ENCODE data around the gene DPP6. TPM values are rescaled to one million over a fixed set of nuclear protein-coding genes. Genes with fewer than 3 reads are reported as not detected.

Gene DPP6
- total RNA-seq, 4 donors from 2014 or later, result 0.60 to 1.7 (median 1.6) TPM; not detected in 1

GRCh38 chr7:154651501-154651900 lies 599.3 kb downstream of the DPP6 start:
- Histone ChIP-seq H3K27me3 (no peaks in the 10 kb centered on the region), H3K27ac (no peak overlapping the region)

GRCh38 chr7:154652564-154652963 lies 600.4 kb downstream of the DPP6 start:
- no peaks in the 10 kb centered on the region for H3K36me3 ChIP-seq
- WGBS, 2 donors, result 79 to 88% methylated on average over 9 of the region's 9 CpGs
- no peak overlapping the region for H3K4me3 ChIP-seq
- no peak for TF ChIP-seq POLR2A (IDR thresholded peaks at IDR 0.05)
- no peak for TF ChIP-seq EP300 (IDR thresholded peaks at IDR 0.05)
- no peak for TF ChIP-seq CTCF (IDR thresholded peaks at IDR 0.05)
- peaks cover 0 to 28% (median 0%) of the 10 kb centered on the region in 4 donors for H3K9me3 ChIP-seq
- H3K4me1 ChIP-seq, result no peaks in the 10 kb centered on the region
- H3K27ac ChIP-seq, result no peak overlapping the region
- no peak for DNase-seq (ENCODE audit: low spot score in 2 of 2)
- no peaks in the 10 kb centered on the region for H3K27me3 ChIP-seq

More at GRCh38 chr7:154651501-154651900, 599.3 kb downstream of the DPP6 start:
- 85 to 90% methylated on average over 13 of the region's 13 CpGs for WGBS, 2 donors
- no peaks in the 10 kb centered on the region for H3K4me1 ChIP-seq
- H3K9me3 ChIP-seq, result peaks cover 0 to 31% (median 0%) of the 10 kb centered on the region in 4 donors
- H3K4me3 ChIP-seq, result no peak overlapping the region
- DNase-seq (ENCODE audit: low spot score in 2 of 2), result no peak
- TF ChIP-seq POLR2A (IDR thresholded peaks at IDR 0.05) (no peak), CTCF (IDR thresholded peaks at IDR 0.05) (no peak), EP300 (IDR thresholded peaks at IDR 0.05) (no peak)
- H3K36me3 ChIP-seq, result no peaks in the 10 kb centered on the region

- no peak overlapping the region for H3K4me3 ChIP-seq
- H3K27ac ChIP-seq, result no peak overlapping the region
- H3K4me1 ChIP-seq, result no peaks in the 10 kb centered on the region
- no peaks in the 10 kb centered on the region for H3K36me3 ChIP-seq
- no peak for TF ChIP-seq POLR2A (IDR thresholded peaks at IDR 0.05)
- no peak for TF ChIP-seq EP300 (IDR thresholded peaks at IDR 0.05)
- no peak for TF ChIP-seq CTCF (IDR thresholded peaks at IDR 0.05)
- peaks cover 0 to 32% (median 0%) of the 10 kb centered on the region in 4 donors for H3K9me3 ChIP-seq
- no peaks in the 10 kb centered on the region for H3K27me3 ChIP-seq
- DNase-seq (ENCODE audit: low spot score in 2 of 2), result no peak
- WGBS, 2 donors, result 84 to 85% methylated on average over 1 of the region's 1 CpG
These were observed 601.1 kb downstream of the DPP6 start for GRCh38 chr7:154653281-154653680.

- WGBS, 2 donors, result 84 to 93% methylated on average over 8 to 10 of the region's 10 CpGs
- TF ChIP-seq EP300 (IDR thresholded peaks at IDR 0.05) (no peak), CTCF (IDR thresholded peaks at IDR 0.05) (no peak), POLR2A (IDR thresholded peaks at IDR 0.05) (no peak)
- H3K27ac ChIP-seq, result no peak overlapping the region
- peaks cover 0 to 24% (median 0%) of the 10 kb centered on the region in 4 donors for H3K9me3 ChIP-seq
- H3K36me3 ChIP-seq, result no peaks in the 10 kb centered on the region
- H3K27me3 ChIP-seq, result no peaks in the 10 kb centered on the region
- DNase-seq (ENCODE audit: low spot score in 2 of 2), result no peak
- H3K4me3 ChIP-seq, result no peak overlapping the region
- no peaks in the 10 kb centered on the region for H3K4me1 ChIP-seq
These were observed 604.4 kb downstream of the DPP6 start for GRCh38 chr7:154656618-154657017.

GRCh38 chr7:154666768-154667167 lies 614.6 kb downstream of the DPP6 start:
- 87 to 94% methylated on average over 1 of the region's 1 CpG for WGBS, 2 donors

More at GRCh38 chr7:154666768-154667167, 614.6 kb downstream of the DPP6 start:
- no peaks in the 10 kb centered on the region for H3K4me1 ChIP-seq
- H3K36me3 ChIP-seq, result no peaks in the 10 kb centered on the region
- DNase-seq (ENCODE audit: low spot score in 2 of 2), result no peak
- H3K27me3 ChIP-seq, result no peaks in the 10 kb centered on the region
- no peak overlapping the region for H3K27ac ChIP-seq
- peaks cover 0 to 27% (median 4%) of the 10 kb centered on the region in 4 donors for H3K9me3 ChIP-seq
- TF ChIP-seq POLR2A (IDR thresholded peaks at IDR 0.05) (no peak), EP300 (IDR thresholded peaks at IDR 0.05) (no peak), CTCF (IDR thresholded peaks at IDR 0.05) (no peak)
- H3K4me3 ChIP-seq, result no peak overlapping the region

Measured in tibial nerve (tissue), 4 donors.